ENCODE results near the gene FYN. TPM values are rescaled to one million over a fixed set of nuclear protein-coding genes. Genes with fewer than 3 reads are reported as not detected.

Gene FYN
- total and polyA plus RNA-seq, 2 donors: 93.9 to 97.6 TPM

- H3K4me3 ChIP-seq (ENCODE audit: low read length in 2 of 2): no peak overlapping the region
- no peaks in the 10 kb centered on the region for H3K9me3 ChIP-seq (ENCODE audit: control insufficient read depth in 2 of 2, insufficient read depth in 1 of 2, low read length in 1 of 2)
- peak overlapping the region in 1 of 2 donors; percentile 15 for H3K27ac ChIP-seq (ENCODE audit: low read depth in 1 of 2, low read length in 1 of 2)
- peaks cover 9 to 51% of the 10 kb centered on the region in 2 donors for H3K36me3 ChIP-seq (ENCODE audit: control insufficient read depth in 2 of 2, insufficient read depth in 2 of 2, low read length in 1 of 2)
- peaks cover 28 to 40% of the 10 kb centered on the region in 2 donors for H3K4me1 ChIP-seq (ENCODE audit: control insufficient read depth in 2 of 2, insufficient read depth in 2 of 2, low read length in 2 of 2)
- 86% methylated on average over 10 of the region's 10 CpGs for WGBS
- no peak for DNase-seq (ENCODE audit: low read depth in 6 of 9, low spot score in 9 of 9)
- no peaks in the 10 kb centered on the region for H3K27me3 ChIP-seq (ENCODE audit: control insufficient read depth in 2 of 2, insufficient read depth in 1 of 2, low read length in 1 of 2)
These were observed 62.7 kb downstream of the FYN start for GRCh38 chr6:111810294-111811131.

DNA sequence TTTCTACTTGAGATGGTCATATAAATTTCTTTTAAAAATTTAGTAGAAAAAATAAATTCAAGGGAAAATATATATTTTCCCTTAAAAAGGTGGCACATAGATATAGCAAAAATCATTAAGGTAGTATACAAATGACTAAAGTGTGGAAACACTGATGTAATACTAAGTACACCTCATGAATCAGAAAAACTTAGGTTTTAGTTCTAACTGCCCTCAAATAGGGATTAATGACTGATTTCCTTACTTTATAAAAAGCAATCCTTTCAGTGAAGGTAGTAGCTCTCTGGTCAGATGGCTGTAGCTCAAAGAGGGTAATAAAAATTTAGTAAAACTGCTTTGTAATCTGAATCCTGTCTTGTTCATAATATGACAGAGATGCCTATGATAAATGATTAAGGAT is 63.5 kb downstream of the FYN start:
- H3K4me1 ChIP-seq (ENCODE audit: control insufficient read depth in 2 of 2, insufficient read depth in 2 of 2, low read length in 2 of 2): peaks cover 28 to 46% of the 10 kb centered on the region in 2 donors
- H3K9me3 ChIP-seq (ENCODE audit: control insufficient read depth in 2 of 2, insufficient read depth in 1 of 2, low read length in 1 of 2): no peaks in the 10 kb centered on the region
- H3K27ac ChIP-seq (ENCODE audit: low read depth in 1 of 2, low read length in 1 of 2): no peak overlapping the region
- no peak for DNase-seq (ENCODE audit: low read depth in 6 of 9, low spot score in 9 of 9)
- no peak overlapping the region for H3K4me3 ChIP-seq (ENCODE audit: low read length in 2 of 2)
- H3K36me3 ChIP-seq (ENCODE audit: control insufficient read depth in 2 of 2, insufficient read depth in 2 of 2, low read length in 1 of 2): peaks cover 9 to 56% of the 10 kb centered on the region in 2 donors
- H3K27me3 ChIP-seq (ENCODE audit: control insufficient read depth in 2 of 2, insufficient read depth in 1 of 2, low read length in 1 of 2): no peaks in the 10 kb centered on the region

GRCh38 chr6:111809264-111809663 is 64.0 kb downstream of the FYN start:
- WGBS: 88% methylated on average over 5 of the region's 5 CpGs
- Histone ChIP-seq H3K9me3 (ENCODE audit: control insufficient read depth in 2 of 2, insufficient read depth in 1 of 2, low read length in 1 of 2) (no peaks in the 10 kb centered on the region), H3K27ac (ENCODE audit: low read depth in 1 of 2, low read length in 1 of 2) (peak overlapping the region in 1 of 2 donors; percentile 92), H3K4me3 (ENCODE audit: low read length in 2 of 2) (no peak overlapping the region), H3K27me3 (ENCODE audit: control insufficient read depth in 2 of 2, insufficient read depth in 1 of 2, low read length in 1 of 2) (no peaks in the 10 kb centered on the region), H3K4me1 (ENCODE audit: control insufficient read depth in 2 of 2, insufficient read depth in 2 of 2, low read length in 2 of 2) (peaks cover 31 to 50% of the 10 kb centered on the region in 2 donors), H3K36me3 (ENCODE audit: control insufficient read depth in 2 of 2, insufficient read depth in 2 of 2, low read length in 1 of 2) (peaks cover 9 to 56% of the 10 kb centered on the region in 2 donors)
- no peak for DNase-seq (ENCODE audit: low read depth in 6 of 9, low spot score in 9 of 9)

- H3K4me3 ChIP-seq (ENCODE audit: low read length in 2 of 2): no peak overlapping the region
- peaks cover 33 to 58% of the 10 kb centered on the region in 2 donors for H3K4me1 ChIP-seq (ENCODE audit: control insufficient read depth in 2 of 2, insufficient read depth in 2 of 2, low read length in 2 of 2)
- H3K36me3 ChIP-seq (ENCODE audit: control insufficient read depth in 2 of 2, insufficient read depth in 2 of 2, low read length in 1 of 2): peaks cover 4 to 52% of the 10 kb centered on the region in 2 donors
- no peaks in the 10 kb centered on the region for H3K27me3 ChIP-seq (ENCODE audit: control insufficient read depth in 2 of 2, insufficient read depth in 1 of 2, low read length in 1 of 2)
- peak; percentile 52 to 92 (median 77) for DNase-seq (ENCODE audit: low read depth in 6 of 9, low spot score in 9 of 9)
- H3K27ac ChIP-seq (ENCODE audit: low read depth in 1 of 2, low read length in 1 of 2): peak overlapping the region in 1 of 2 donors; percentile 92
- no peaks in the 10 kb centered on the region for H3K9me3 ChIP-seq (ENCODE audit: control insufficient read depth in 2 of 2, insufficient read depth in 1 of 2, low read length in 1 of 2)
- 46% methylated on average over 5 of the region's 5 CpGs for WGBS
These were observed 64.8 kb downstream of the FYN start for GRCh38 chr6:111808493-111808892.

GRCh38 chr6:111806561-111807497 is 66.4 kb downstream of the FYN start:
- Histone ChIP-seq H3K36me3 (ENCODE audit: control insufficient read depth in 2 of 2, insufficient read depth in 2 of 2, low read length in 1 of 2) (peaks cover 0 to 48% of the 10 kb centered on the region in 2 donors), H3K4me3 (ENCODE audit: low read length in 2 of 2) (no peak overlapping the region), H3K4me1 (ENCODE audit: control insufficient read depth in 2 of 2, insufficient read depth in 2 of 2, low read length in 2 of 2) (peaks cover 32 to 57% of the 10 kb centered on the region in 2 donors), H3K27ac (ENCODE audit: low read depth in 1 of 2, low read length in 1 of 2) (no peak overlapping the region), H3K9me3 (ENCODE audit: control insufficient read depth in 2 of 2, insufficient read depth in 1 of 2, low read length in 1 of 2) (no peaks in the 10 kb centered on the region), H3K27me3 (ENCODE audit: control insufficient read depth in 2 of 2, insufficient read depth in 1 of 2, low read length in 1 of 2) (no peaks in the 10 kb centered on the region)
- DNase-seq (ENCODE audit: low read depth in 6 of 9, low spot score in 9 of 9): no peak
- 97% methylated on average over 9 of the region's 9 CpGs for WGBS

DNA sequence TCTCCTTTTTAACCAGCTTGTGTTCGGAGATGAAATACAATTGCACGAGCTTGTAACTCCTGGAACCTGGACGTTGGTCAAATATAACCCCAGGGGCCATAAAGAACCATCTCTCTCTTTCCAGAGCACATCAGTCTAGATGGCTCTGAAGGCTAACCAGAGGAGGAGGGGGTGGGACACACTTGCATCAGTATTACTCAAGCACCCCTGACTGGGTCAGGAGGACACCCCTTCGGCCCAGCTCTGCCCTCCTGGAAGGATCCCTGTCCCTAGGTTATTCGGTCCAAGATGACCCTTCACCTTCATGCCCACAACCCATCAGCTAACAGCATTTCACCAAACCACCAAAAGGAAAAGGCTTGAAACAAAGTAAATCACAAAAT is 67.1 kb downstream of the FYN start:
- H3K36me3 ChIP-seq (ENCODE audit: control insufficient read depth in 2 of 2, insufficient read depth in 2 of 2, low read length in 1 of 2): peaks cover 0 to 41% of the 10 kb centered on the region in 2 donors
- no peak overlapping the region for H3K4me3 ChIP-seq (ENCODE audit: low read length in 2 of 2)
- H3K9me3 ChIP-seq (ENCODE audit: control insufficient read depth in 2 of 2, insufficient read depth in 1 of 2, low read length in 1 of 2): no peaks in the 10 kb centered on the region
- 96% methylated on average over 5 of the region's 5 CpGs for WGBS
- H3K27me3 ChIP-seq (ENCODE audit: control insufficient read depth in 2 of 2, insufficient read depth in 1 of 2, low read length in 1 of 2): no peaks in the 10 kb centered on the region
- no peak for DNase-seq (ENCODE audit: low read depth in 6 of 9, low spot score in 9 of 9)
- no peak overlapping the region for H3K27ac ChIP-seq (ENCODE audit: low read depth in 1 of 2, low read length in 1 of 2)
- peaks cover 31 to 53% of the 10 kb centered on the region in 2 donors for H3K4me1 ChIP-seq (ENCODE audit: control insufficient read depth in 2 of 2, insufficient read depth in 2 of 2, low read length in 2 of 2)

DNA sequence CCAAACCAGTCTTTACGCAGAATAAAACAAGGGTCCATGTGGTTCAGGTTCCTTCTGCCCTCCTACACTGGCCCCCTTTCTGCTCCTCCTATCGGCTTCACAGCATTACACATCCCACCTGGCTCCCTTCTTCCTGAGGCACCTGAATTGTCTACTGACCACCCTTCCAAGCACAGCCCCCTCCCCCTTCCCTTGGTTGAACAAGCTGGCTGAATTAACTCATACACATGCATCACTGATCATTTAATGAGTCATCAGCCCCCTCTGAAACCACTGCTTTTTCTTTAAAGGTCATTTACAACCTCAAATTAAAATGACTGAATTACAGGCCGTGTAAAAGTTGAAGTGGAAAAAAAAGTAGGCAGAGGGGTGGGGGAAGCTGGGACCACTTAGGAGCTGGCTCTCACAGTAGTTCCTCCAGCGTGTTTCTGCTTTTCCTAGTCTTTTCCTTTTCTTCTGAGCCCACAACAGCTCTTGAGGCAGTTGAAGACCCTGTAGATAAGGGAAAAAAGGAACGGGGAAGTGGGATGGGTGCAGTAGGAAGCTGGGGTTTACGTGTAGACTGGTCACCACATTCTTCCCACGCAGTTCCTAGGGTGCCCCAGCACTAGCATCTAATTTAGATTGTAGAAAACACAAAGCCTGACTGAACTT is 67.6 kb downstream of the FYN start:
- Histone ChIP-seq H3K4me1 (ENCODE audit: control insufficient read depth in 2 of 2, insufficient read depth in 2 of 2, low read length in 2 of 2) (peaks cover 30 to 50% of the 10 kb centered on the region in 2 donors), H3K27ac (ENCODE audit: low read depth in 1 of 2, low read length in 1 of 2) (peak overlapping the region in 1 of 2 donors; percentile 12), H3K36me3 (ENCODE audit: control insufficient read depth in 2 of 2, insufficient read depth in 2 of 2, low read length in 1 of 2) (peaks cover 0 to 41% of the 10 kb centered on the region in 2 donors), H3K27me3 (ENCODE audit: control insufficient read depth in 2 of 2, insufficient read depth in 1 of 2, low read length in 1 of 2) (no peaks in the 10 kb centered on the region), H3K4me3 (ENCODE audit: low read length in 2 of 2) (no peak overlapping the region), H3K9me3 (ENCODE audit: control insufficient read depth in 2 of 2, insufficient read depth in 1 of 2, low read length in 1 of 2) (no peaks in the 10 kb centered on the region)
- DNase-seq (ENCODE audit: low read depth in 6 of 9, low spot score in 9 of 9): no peak
- WGBS: 77% methylated on average over 7 of the region's 7 CpGs

DNA sequence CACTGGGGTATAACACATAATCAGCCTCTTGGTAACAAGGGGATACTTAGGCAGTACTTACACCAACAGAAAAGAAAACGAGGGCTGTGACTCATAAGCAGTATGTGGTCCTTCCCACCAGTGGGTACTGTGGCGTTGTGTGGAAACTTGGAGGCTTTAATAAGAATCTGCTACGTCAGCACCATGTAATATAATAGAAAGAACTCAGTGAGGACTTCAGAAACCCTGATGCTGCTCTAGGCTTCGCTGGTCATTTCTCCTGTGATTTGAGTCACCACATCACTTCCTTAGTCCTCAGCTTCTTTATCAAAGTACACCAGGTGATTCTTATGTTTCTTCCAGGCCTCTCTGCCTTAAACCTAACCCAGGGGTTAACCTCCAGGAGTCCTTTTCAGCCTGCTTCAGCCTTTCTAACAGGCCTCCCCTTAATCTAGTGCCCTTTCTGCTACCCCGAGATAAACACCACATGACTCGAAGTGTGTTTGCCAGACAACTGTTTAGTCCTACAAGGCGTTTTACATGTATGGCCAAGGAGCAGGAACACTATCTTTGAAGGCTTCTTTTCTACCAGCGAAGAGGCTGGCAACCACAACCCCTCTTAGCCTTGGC is 68.5 kb downstream of the FYN start:
- no peaks in the 10 kb centered on the region for H3K27me3 ChIP-seq (ENCODE audit: control insufficient read depth in 2 of 2, insufficient read depth in 1 of 2, low read length in 1 of 2)
- H3K36me3 ChIP-seq (ENCODE audit: control insufficient read depth in 2 of 2, insufficient read depth in 2 of 2, low read length in 1 of 2): peaks cover 0 to 38% of the 10 kb centered on the region in 2 donors
- WGBS: 82% methylated on average over 8 of the region's 8 CpGs
- peak overlapping the region; percentile 18 to 45 for H3K27ac ChIP-seq (ENCODE audit: low read depth in 1 of 2, low read length in 1 of 2)
- peaks cover 28 to 47% of the 10 kb centered on the region in 2 donors for H3K4me1 ChIP-seq (ENCODE audit: control insufficient read depth in 2 of 2, insufficient read depth in 2 of 2, low read length in 2 of 2)
- DNase-seq (ENCODE audit: low read depth in 6 of 9, low spot score in 9 of 9): peak in 1 of 9 donors; percentile 51
- H3K9me3 ChIP-seq (ENCODE audit: control insufficient read depth in 2 of 2, insufficient read depth in 1 of 2, low read length in 1 of 2): no peaks in the 10 kb centered on the region
- H3K4me3 ChIP-seq (ENCODE audit: low read length in 2 of 2): no peak overlapping the region
